ENCODE data around the gene SYT11. TPM values are rescaled to one million over a fixed set of nuclear protein-coding genes. Genes with fewer than 3 reads are reported as not detected.
"Not testable (repeated sequence)": the region's sequence is repeated elsewhere in the genome, so short reads cannot be mapped to it uniquely, and the experiment has no call there.

Gene SYT11
- total RNA-seq, 1 donor: 47.5 TPM

GRCh38 chr1:155884982-155885381 is 25.6 kb downstream of the SYT11 start:
- TF ChIP-seq CTCF (IDR thresholded peaks at IDR 0.05; ENCODE audit: insufficient read depth, low read depth, low read length): no peak
- no peak overlapping the region for H3K4me3 ChIP-seq (ENCODE audit: low read depth, low read length)
- DNase-seq (ENCODE audit: low read depth): no peak

- no peak for TF ChIP-seq CTCF (IDR thresholded peaks at IDR 0.05; ENCODE audit: insufficient read depth, low read depth, low read length)
- DNase-seq (ENCODE audit: low read depth): no peak
- no peak overlapping the region for H3K4me3 ChIP-seq (ENCODE audit: low read depth, low read length)
Observed at GRCh38 chr1:155888481-155888880, 29.1 kb downstream of the SYT11 start.

GRCh38 chr1:155889566-155889965 is 30.2 kb downstream of the SYT11 start:
- no peak for DNase-seq (ENCODE audit: low read depth)
- no peak overlapping the region for H3K4me3 ChIP-seq (ENCODE audit: low read depth, low read length)
- no peak for TF ChIP-seq CTCF (IDR thresholded peaks at IDR 0.05; ENCODE audit: insufficient read depth, low read depth, low read length)

GRCh38 chr1:155890251-155890650 is 30.9 kb downstream of the SYT11 start:
- no peak for TF ChIP-seq CTCF (IDR thresholded peaks at IDR 0.05; ENCODE audit: insufficient read depth, low read depth, low read length)
- no peak for DNase-seq (ENCODE audit: low read depth)

GRCh38 chr1:155892796-155893195 is 33.4 kb downstream of the SYT11 start:
- TF ChIP-seq CTCF (IDR thresholded peaks at IDR 0.05; ENCODE audit: insufficient read depth, low read depth, low read length): no peak
- peak; percentile 69 for DNase-seq (ENCODE audit: low read depth)
- H3K4me3 ChIP-seq (ENCODE audit: low read depth, low read length): no peak overlapping the region

More at GRCh38 chr1:155890251-155890650, 30.9 kb downstream of the SYT11 start:
- no peak overlapping the region for H3K4me3 ChIP-seq (ENCODE audit: low read depth, low read length)

GRCh38 chr1:155893389-155894142 is 34.2 kb downstream of the SYT11 start:
- TF ChIP-seq CTCF (IDR thresholded peaks at IDR 0.05; ENCODE audit: insufficient read depth, low read depth, low read length): no peak
- DNase-seq (ENCODE audit: low read depth): peak; percentile 83
- no peak overlapping the region for H3K4me3 ChIP-seq (ENCODE audit: low read depth, low read length)

GRCh38 chr1:155895617-155896016 is 36.2 kb downstream of the SYT11 start:
- H3K4me3 ChIP-seq (ENCODE audit: low read depth, low read length); DNase-seq (ENCODE audit: low read depth): not testable (repeated sequence)

GRCh38 chr1:155896476-155896875 is 37.1 kb downstream of the SYT11 start:
- not testable (repeated sequence) for H3K4me3 ChIP-seq (ENCODE audit: low read depth, low read length); DNase-seq (ENCODE audit: low read depth)

All from fibroblast of villous mesenchyme (primary cell).